ENCODE measurements around the gene TRIM65.

The TRIM65 gene

DNA sequence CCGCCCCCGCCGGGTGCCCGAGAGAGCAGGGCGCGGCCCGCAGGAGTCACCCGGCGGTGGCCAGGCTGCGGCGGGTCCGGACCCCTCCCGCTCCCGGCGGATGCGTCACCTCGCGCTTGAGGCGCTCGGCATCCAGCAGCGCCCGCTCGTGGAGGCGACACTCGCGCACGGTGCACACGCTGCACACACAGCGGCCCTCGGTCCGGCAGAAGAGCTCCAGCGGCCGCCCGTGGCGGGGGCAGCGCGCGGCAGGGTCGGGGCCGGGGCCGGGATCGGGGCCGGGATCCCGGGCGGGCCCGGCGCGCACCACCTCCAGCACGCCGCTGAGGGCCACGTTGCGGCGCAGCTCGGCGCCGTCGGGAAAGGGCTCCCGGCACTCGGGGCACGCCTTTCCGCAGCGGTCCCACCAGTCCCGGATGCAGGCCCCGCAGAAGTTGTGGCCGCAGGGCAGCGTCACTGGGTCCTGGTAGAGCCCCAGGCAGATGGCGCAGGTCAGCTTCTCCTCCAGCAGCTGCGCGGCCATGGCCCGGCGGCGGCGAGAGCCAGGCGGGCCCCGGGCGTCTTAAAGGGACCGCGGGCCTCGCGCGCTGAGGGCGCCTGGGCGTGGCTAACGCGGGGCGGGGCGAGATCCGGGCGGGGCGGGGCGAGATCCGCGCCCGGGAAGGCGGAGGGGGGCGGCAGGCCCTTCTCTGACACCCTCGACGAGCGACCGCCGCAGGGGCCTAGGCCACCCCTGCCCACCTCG lies at the start of gene TRIM65:
TSS of gene TRIM65 (minus strand) at position 537 of the 745 bp plus-strand sequence. CDS start at position 523, 14 bp downstream.
- peak; percentile 92 for DNase-seq

DNA sequence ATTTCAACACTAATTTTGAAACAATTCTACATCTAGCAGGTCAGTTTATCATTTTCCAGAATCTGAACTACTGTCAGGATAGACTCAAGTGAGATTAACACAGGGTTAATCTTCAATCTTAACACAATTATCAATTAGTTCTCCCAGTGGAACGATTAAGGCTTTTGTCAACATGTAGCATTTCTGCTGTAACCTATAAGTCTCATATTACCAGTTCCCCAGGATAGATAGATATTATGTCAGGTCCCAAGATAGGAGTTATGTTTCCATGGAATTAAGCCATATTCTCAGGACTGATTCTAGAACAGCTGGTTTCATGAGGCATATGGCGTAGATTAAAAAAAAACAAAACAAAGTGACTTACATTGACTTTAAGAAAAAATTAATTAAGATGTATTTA lies 48.5 kb upstream of the TRIM65 start:
- DNase-seq: no peak

DNA sequence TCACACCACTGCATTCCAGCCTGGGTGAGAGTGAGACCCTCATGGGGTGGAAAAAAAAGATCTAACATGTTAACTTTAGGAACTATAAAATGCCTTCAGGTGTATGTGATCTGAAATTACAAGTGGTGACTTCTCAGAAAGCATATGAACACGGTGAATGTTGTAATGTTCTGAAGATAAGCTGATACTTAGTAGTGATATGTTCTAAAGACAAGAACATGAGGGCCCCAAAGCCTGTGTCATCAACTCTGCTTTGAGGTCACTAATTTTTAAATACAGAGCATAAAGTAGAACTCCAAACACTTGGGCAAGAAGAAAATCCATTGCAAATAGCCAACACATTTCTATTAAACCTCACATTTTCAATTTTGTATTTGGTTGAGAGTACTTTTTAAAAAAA lies 46.7 kb upstream of the TRIM65 start:
- no peak for DNase-seq

DNA sequence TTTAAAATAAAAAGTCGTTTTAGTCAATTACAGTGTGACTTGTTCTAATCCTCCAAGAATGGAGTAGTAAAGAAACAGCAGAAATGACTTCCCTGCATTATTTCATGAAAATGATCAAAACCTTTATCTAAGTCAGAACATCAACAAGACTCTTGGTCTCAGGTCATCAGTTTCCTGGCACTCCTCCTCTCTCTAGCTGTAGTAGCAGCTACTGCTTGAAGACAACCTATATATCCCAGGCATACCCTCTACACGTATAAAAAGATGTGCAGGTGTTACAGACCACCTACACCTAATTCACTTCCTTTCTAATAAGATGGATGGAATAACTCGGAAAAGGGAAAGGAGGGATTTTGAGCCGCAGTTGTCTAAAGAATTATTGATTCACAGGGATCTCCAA lies 45.7 kb upstream of the TRIM65 start:
- DNase-seq: no peak

- no peak for DNase-seq
Measured at GRCh38 chr17:75941442-75941819, 44.7 kb upstream of the TRIM65 start.

DNA sequence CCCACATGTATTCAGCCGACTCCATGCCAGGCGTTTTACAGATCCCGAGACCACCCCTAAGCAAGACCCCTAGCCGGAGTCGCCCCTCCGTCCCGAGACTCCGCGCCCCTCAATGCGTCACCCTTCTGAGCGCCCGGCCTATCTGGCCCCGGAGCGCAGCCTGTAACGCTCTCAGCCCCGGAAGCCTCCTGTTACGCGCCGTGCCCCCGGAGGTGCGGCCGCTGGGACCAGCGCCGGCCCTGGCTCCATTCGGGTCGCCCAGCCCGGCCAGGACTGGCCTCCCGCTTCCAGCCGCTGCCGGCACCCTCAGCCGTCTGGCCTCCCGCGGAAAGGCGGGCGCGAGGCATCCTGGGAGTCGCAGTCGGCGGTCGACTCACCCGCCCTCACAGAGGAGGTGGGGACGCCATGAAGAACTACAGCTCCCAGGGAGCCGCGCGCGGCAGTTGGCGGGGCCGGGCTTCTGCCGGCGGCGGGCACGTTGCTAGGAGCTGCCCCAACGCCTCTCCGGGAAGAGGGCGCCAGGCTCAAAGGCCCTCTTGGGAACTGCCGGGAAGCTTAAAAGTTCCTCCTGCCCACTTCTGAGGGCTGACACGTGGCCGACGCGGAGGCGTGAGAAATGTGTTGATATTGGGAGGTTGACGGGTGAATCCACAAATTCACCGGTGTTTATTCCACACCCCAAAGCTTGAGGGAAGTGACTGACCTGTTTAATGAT lies 44.1 kb upstream of the TRIM65 start, which contains the start of gene FBF1:
TSS of gene FBF1 (minus strand) at position 316 of the 715 bp plus-strand sequence. CDS start 2,893 bp downstream, outside the sequence.
- peak; percentile 97 for DNase-seq

GRCh38 chr17:75937652-75938051 lies 40.9 kb upstream of the TRIM65 start:
- DNase-seq: no peak

DNA sequence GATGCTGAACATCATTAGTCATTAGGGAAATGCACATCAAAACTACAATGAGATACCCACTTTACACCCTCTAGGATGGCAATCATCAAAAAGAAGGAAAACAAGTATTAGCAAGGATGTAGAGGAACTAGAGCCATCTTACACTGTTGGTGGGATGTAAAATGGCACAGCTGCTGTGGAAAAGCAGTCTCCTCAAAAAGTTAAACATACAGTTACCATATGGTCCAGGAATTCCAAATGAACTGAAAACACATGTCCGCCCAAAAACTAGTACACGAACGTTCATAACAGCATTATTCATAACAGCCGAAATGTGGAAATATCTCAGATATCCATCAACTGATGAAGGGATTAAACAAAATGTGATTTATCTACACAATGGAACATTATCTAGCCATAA lies 37.1 kb upstream of the TRIM65 start:
- DNase-seq: no peak

GRCh38 chr17:75932852-75933251 lies 36.1 kb upstream of the TRIM65 start:
- DNase-seq: no peak

- no peak for DNase-seq
Measured at GRCh38 chr17:75931062-75931461, 34.3 kb upstream of the TRIM65 start.

DNA sequence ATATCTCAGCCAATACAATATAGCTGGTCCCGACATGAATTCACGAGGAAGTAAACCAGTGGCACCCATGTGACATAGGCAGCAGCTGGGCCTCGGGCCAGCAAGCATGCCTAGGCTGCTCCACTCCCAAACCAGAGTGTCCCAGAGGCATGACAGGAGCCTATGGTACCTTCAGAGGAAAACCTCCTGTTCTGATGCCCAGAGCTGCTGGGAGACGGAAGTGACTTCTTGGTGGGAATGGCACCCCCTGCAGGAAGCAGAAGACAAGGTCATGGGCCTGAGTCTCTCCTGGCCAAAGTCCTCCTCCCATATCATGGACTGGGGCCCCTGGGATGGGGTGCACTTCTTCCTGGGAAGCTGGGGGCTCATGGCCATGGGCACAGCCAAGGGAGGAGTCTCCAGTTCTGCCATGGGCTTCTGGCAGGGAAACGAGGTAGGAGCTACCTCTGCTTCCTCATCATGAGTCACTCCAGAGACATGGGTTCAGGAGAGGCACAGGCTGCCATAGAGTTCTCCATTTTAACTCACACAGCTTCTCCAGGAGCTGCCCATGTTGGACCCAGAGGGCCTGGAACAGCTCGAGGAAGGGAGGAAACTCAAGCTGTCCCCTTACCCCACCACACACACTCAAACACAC lies 30.7 kb upstream of the TRIM65 start:
- DNase-seq: no peak

DNA sequence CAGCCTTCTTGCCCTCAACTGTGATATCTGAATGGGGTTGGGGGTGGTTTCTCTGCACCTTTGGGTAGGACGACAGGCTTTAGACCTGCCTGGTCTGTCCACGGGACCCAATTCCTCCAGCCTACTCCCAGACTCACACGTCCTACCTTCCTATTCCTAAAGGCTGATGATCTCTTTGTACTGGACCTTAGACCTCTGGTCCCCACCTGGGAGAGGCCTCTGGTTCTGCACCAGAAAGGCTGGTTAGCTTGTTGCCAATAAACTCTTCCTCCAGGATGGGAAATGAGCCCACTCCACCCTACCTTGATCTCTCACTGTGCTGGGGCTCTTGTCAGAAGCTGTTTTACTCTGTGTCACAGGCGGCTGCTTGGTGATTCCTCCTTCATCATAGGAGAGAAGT lies 29.7 kb upstream of the TRIM65 start:
- DNase-seq: no peak

- DNase-seq: no peak
Measured at GRCh38 chr17:75925912-75926311, 29.2 kb upstream of the TRIM65 start.

DNA sequence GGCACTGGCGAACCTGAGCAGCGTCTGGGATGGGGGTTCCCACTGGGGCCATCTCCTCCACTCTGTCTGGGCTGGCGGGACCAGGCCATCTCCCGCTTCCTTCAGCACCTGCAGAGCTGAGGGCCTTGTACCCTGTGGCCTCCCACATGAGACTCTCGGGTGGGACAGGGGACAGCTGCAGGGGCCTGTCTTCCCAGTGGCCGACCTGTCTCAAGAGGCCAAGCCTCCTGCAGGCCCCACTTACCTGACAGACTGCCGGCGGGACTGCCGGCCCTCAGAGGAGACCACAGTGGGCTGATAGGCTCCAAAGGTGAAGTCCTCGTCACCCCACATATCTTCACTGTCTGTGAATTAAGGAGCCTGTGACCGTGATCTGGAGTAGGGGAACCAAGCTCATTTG lies 28.4 kb upstream of the TRIM65 start:
- DNase-seq: no peak

DNA sequence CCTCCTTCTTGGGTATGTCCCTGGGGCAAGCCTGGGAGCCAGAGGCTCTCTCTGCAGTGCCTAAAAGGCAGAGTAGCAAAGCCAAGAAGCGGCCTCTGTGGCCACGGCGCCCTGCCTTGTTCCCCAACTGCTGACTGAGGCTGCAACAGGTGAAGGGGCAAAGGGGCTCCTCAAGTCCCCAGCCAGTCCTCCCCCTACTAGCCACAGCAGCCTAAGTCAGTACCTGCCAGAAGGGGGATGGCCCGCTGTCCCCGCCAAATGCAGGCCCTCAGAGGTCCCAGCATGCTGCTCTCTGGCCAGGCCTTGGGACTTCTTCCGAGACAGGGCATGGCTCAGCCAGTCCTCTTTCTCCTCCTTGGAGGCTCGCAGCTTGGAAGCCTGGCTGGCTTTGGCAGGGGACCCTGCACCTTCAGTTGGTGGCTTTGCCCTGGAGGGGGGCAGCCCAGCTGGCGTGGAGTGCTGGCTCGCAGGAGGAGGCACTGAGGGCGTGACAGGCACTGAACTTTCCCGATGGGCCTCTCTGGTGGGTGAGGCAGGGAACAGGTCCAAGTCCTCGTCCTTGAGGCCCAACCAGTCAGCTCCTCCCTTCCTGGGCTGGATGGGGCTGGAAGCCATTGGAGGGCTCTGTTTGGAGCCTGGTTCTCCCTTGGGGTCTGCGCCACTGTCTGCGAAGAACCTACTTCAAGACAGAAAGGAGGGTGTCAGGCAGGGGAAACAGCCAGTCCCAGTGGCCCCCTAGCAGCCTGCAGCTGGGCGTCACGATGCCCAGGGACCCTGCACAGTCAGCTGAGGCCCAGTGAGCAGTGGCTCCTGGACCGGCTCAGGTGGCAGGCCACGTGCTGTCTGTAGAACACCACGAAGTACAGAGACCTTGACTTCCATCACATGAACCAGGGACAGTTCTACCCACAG lies 26.5 kb upstream of the TRIM65 start:
- no peak for DNase-seq

GRCh38 chr17:75922173-75922961 lies 25.6 kb upstream of the TRIM65 start:
- no peak for DNase-seq

DNA sequence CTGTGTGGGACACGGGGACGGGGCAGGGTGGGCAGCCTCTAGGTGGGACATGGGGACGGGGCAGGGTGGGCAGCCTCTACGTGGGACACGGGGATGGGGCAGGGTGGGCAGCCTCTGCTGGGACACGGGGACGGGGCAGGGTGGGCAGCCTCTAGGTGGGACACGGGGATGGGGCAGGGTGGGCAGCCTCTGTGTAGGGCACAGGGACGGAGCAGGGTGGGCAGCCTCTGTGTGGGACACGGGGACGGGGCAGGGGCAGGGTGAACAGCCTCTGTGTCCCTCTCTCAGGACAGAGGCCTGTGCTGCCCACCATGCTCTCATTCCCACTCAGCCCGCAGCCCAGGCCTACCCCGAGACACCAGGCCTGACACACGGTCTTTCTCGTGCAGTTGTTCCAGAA lies 24.8 kb upstream of the TRIM65 start:
- DNase-seq: no peak

DNA sequence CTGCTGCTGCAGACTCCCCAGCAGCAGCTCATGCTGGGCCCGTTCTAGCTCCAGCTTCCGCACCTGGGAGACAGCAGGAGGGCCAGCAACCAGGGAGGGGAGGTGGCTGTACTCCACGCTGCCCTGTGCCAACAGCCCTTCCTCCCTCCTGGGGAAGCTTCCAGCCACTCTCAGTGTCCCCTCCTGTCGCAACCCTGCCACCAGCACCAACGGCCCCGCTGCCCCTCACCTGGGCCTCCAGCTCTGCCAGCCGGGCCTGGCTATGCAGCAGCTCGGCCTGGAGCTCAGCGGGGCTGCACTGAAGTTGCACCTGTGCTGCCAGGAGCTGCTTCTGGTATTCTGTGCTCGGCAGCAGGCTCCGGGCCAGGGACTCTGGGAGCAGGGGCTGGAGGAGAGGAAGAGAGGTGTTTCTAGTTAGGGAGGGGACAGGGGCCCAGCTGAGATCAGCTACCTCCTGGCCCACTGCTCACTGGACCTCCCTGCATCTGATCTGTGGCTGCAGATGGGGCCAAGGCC lies 23.4 kb upstream of the TRIM65 start:
- DNase-seq: no peak

DNA sequence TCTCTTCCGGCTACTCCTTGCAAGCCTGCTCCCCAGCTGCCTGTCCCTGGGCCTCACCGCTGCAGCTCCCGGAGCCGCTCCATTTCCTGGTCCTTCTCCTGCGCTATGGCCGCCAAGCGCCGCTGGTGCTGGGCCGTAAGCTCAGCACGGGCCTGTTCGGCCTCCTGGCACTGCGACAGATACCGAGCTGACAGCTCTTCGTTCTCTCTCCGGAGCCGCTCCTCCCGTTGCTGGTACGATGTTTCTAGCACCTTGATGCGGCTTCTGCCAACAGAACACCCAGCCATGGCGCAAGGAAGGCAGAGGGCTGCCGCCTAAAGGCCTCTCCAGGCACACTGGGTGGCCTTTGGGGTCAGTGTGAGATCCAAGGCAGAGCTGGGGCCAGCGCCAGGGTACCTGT lies 22.9 kb upstream of the TRIM65 start:
- DNase-seq: no peak

- no peak for DNase-seq
Measured at GRCh38 chr17:75917917-75918445, 21.2 kb upstream of the TRIM65 start.

DNA sequence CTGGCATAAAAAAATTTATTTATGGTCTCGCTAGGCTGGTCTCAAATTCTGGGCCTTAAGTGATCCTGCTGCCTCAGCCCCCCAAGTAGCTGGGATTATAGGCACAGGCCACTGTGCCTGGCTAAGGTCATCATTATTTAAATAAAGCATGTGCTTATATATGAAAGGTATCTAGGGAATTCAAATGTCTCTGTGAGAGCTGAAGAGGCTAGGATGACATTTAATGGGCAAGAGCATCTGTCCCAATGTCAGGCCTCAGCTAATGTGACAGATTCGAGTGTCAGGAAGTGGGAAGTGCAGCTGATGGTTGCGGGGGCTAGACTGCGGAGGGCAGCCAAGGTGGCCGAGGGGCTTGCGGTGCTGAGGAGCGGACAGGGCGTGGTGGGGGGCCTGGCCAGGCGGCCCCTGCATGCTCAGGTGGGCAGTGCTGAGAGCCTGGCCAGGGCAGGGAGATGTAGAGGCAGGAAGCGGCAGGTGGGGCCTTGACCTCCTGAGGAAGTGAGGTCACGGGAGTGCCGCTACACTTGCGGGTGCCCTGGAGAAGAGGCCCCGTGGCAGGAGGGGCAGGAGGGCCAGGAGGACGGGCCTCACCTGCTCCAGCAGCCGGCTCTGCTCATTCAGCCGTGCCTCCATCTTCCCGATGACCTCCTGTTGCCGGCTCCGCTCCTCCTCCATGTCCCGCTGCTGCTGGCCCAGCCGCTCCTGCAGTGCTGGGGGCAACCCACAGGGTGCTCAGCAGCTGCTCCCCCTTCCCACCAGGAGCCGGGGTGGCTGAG lies 20.6 kb upstream of the TRIM65 start:
- no peak for DNase-seq
